NT2/D1 (cell line): ENCODE results near the gene CYTIP.

Experiments used
- YY1 ChIP-seq: IDR thresholded peaks from 2 replicates; pipeline ENCODE4 v1.6.1; 2011; ENCODE audit not compliant: insufficient read length, insufficient read depth
- ZNF274 ChIP-seq: IDR thresholded peaks from 2 replicates; pipeline ENCODE4 v1.6.1; 2011; ENCODE audit warnings: mild to moderate bottlenecking, low read depth, low read length

- no peak for TF ChIP-seq ZNF274
- no peak for TF ChIP-seq YY1
These were observed 68.5 kb downstream of the CYTIP start for GRCh38 chr2:157375384-157375783.
